DMS153 treated with DMSO at 0.1 percent for 48 hours (cell line): ENCODE measurements around the gene RFX4.

Experiments
- DNase-seq: peaks from one replicate; lab custom pipeline; 2025; ENCODE audit not compliant: unreplicated experiment; lab: John Stamatoyannopoulos, UW

RFX4 gene

GRCh38 chr12:106759526-106760183 is 176.9 kb downstream of the RFX4 start:
- DNase-seq: no peak

GRCh38 chr12:106760184-106760531 is 177.4 kb downstream of the RFX4 start:
- no peak for DNase-seq

- DNase-seq: no peak
These were observed 181.4 kb downstream of the RFX4 start for GRCh38 chr12:106764220-106764619.

GRCh38 chr12:106764738-106765137 is 181.9 kb downstream of the RFX4 start:
- DNase-seq: no peak

GRCh38 chr12:106766393-106766826 is 183.6 kb downstream of the RFX4 start:
- DNase-seq: no peak

GRCh38 chr12:106767206-106767605 is 184.4 kb downstream of the RFX4 start:
- DNase-seq: no peak

GRCh38 chr12:106767954-106768822 is 185.4 kb downstream of the RFX4 start:
- no peak for DNase-seq

GRCh38 chr12:106769078-106769477 is 186.3 kb downstream of the RFX4 start:
- no peak for DNase-seq

GRCh38 chr12:106769546-106769945 is 186.7 kb downstream of the RFX4 start:
- DNase-seq: no peak

GRCh38 chr12:106771425-106771824 is 188.6 kb downstream of the RFX4 start:
- no peak for DNase-seq

- DNase-seq: no peak
These were observed 190.6 kb downstream of the RFX4 start for GRCh38 chr12:106773286-106774004.

- DNase-seq: peak; percentile 98
These were observed 191.4 kb downstream of the RFX4 start, which contains the start of gene RIC8B for GRCh38 chr12:106774005-106774807. RIC8B (plus strand) TSS chr12:106774682; CDS start chr12:106774746, 64 bp downstream.

GRCh38 chr12:106774808-106775524 is 192.2 kb downstream of the RFX4 start:
- no peak for DNase-seq

GRCh38 chr12:106776897-106777296 is 194.1 kb downstream of the RFX4 start:
- DNase-seq: no peak

GRCh38 chr12:106780010-106780631 is 197.3 kb downstream of the RFX4 start:
- no peak for DNase-seq

GRCh38 chr12:106782619-106783018 is 199.8 kb downstream of the RFX4 start:
- no peak for DNase-seq

- DNase-seq: no peak
These were observed 200.7 kb downstream of the RFX4 start for GRCh38 chr12:106783515-106783914.

- DNase-seq: no peak
These were observed 207.2 kb downstream of the RFX4 start for GRCh38 chr12:106790020-106790419.

- peak; percentile 16 for DNase-seq
These were observed 208.7 kb downstream of the RFX4 start for GRCh38 chr12:106791531-106791930.

- no peak for DNase-seq
These were observed 211.6 kb downstream of the RFX4 start for GRCh38 chr12:106794369-106794768.
